Keratinocyte (primary cell): ENCODE measurements around the gene GGA2. TPM values are rescaled to one million over a fixed set of nuclear protein-coding genes. Genes with fewer than 3 reads are reported as not detected.

Experiments
- DNase-seq: peaks from one replicate; pipeline ENCODE4 v3.0.0-alpha.2; 2011; ENCODE audit warnings: low read depth, missing footprints, low spot score
- FAIRE-seq: peaks from 2 replicates; lab custom pipeline; 2011; peaks lifted over from hg19 to GRCh38; lab: Jason Lieb, UNC
- H2AFZ ChIP-seq: 2 replicates; pipeline ENCODE4 v1.6.0; 2012; ENCODE audit warnings: low read length, control low read depth, inconsistent platforms; ENCODE audit not compliant: control insufficient read depth
- H3K27ac ChIP-seq: 2 replicates; pipeline ENCODE4 v1.5.1; 2011; ENCODE audit warnings: low read length; ENCODE audit not compliant: control insufficient read depth, insufficient read depth
- H3K27me3 ChIP-seq: 3 replicates; pipeline ENCODE4 v1.6.0; 2011; ENCODE audit warnings: low read length; ENCODE audit not compliant: control insufficient read depth, insufficient read depth; ENCODE audit errors: extremely low read depth
- H3K36me3 ChIP-seq, 2 experiments: 2 replicates in 1 of 2; 3 replicates in 1 of 2; pipeline ENCODE4 v1.5.1; 2011; ENCODE audit warnings: low read length in 2 of 2, mild to moderate bottlenecking in 1 of 2; ENCODE audit not compliant: control insufficient read depth in 2 of 2, insufficient read depth in 2 of 2; ENCODE audit errors: extremely low read depth in 1 of 2
- H3K4me1 ChIP-seq: 3 replicates; pipeline ENCODE4 v1.5.1; 2011; ENCODE audit warnings: low read length; ENCODE audit not compliant: control insufficient read depth, insufficient read depth; ENCODE audit errors: extremely low read depth
- H3K4me2 ChIP-seq: 3 replicates; pipeline ENCODE4 v1.6.0; 2011; ENCODE audit warnings: low read depth, low read length; ENCODE audit not compliant: control insufficient read depth, insufficient read depth; ENCODE audit errors: extremely low read depth
- H3K4me3 ChIP-seq, 3 experiments: fragments of 200-600 bp in 1 of 3; sonication (generic) in 1 of 3; 2 replicates in 2 of 3; 3 replicates in 1 of 3; pipeline ENCODE4 v1.5.1; 2011 to 2016; ENCODE audit warnings: low read length in 3 of 3, mild to moderate bottlenecking in 3 of 3, control low read depth in 2 of 3, inconsistent platforms in 1 of 3, low read depth in 1 of 3, mixed read lengths in 1 of 3, mixed run types in 1 of 3, moderate library complexity in 1 of 3; ENCODE audit not compliant: control insufficient read depth in 2 of 3, insufficient read depth in 2 of 3; ENCODE audit errors: extremely low read depth in 1 of 3
- H3K79me2 ChIP-seq: 2 replicates; pipeline ENCODE4 v1.6.0; 2012; ENCODE audit warnings: low read length; ENCODE audit not compliant: control insufficient read depth, insufficient read depth
- H3K9ac ChIP-seq: 3 replicates; pipeline ENCODE4 v1.6.0; 2011; ENCODE audit warnings: low read length; ENCODE audit not compliant: control insufficient read depth, insufficient read depth; ENCODE audit errors: extremely low read depth
- H3K9me1 ChIP-seq: 3 replicates; pipeline ENCODE4 v1.6.0; 2011; ENCODE audit warnings: low read length; ENCODE audit not compliant: control insufficient read depth, insufficient read depth; ENCODE audit errors: extremely low read depth
- H3K9me3 ChIP-seq: 2 replicates; pipeline ENCODE4 v1.5.1; 2012; ENCODE audit warnings: low read depth, low read length; ENCODE audit not compliant: control insufficient read depth
- H4K20me1 ChIP-seq: 3 replicates; pipeline ENCODE4 v1.6.0; 2011; ENCODE audit warnings: low read length; ENCODE audit not compliant: control insufficient read depth, insufficient read depth; ENCODE audit errors: extremely low read depth
- EZH2 ChIP-seq: IDR thresholded peaks from one replicate; pipeline ENCODE4 v1.6.1; 2012; ENCODE audit warnings: inconsistent platforms, mild to moderate bottlenecking, low read length, moderate library complexity
- dilution Hi-C: fragments of 300-500 bp; cut with MboI; formaldehyde crosslinking; loops from one replicate; pipeline ENCODE4 v1.7.0; 2020; ENCODE audit warnings: low sequenced_read_pairs; ENCODE audit not compliant: extremely low pct_ligation_motif_present
- polyA plus RNA-seq, 5 experiments: library from polyadenylated mRNA; depleted of rRNA in 3 of 5; stranded (reverse) in 3 of 5; stranded (forward) in 1 of 5; unstranded in 1 of 5; fragments of >200 nt; gene quantifications; 1 replicate in 1 of 5; 2 replicates in 3 of 5; 3 replicates in 1 of 5; pipeline versions ENCODE4 v1.2.1 to v1.2.3, GENCODE V29; 2011 to 2012; ENCODE audit warnings: missing spikeins in 2 of 5, low read depth in 1 of 5, low replicate concordance in 1 of 5
- TF ChIP-seq, protein P1 (sequence below), 3 experiments: IDR thresholded peaks in 1 of 3; conservative IDR thresholded peaks in 1 of 3; optimal IDR thresholded peaks in 1 of 3; 2 replicates in 2 of 3; 3 replicates in 1 of 3; pipeline versions ENCODE3 to v1.5.1; 2011; ENCODE audit warnings: low read length in 3 of 3, mild to moderate bottlenecking in 3 of 3, moderate library complexity in 2 of 3, control low read depth in 1 of 3, inconsistent platforms in 1 of 3; ENCODE audit not compliant: insufficient read depth in 2 of 3; ENCODE audit errors: extremely low read depth in 1 of 3

GGA2 gene
- polyA plus RNA-seq, 1 donor (not counting 4 experiments of a cell fraction or from before 2014, with no cell fraction given) = 54.1 TPM

DNA sequence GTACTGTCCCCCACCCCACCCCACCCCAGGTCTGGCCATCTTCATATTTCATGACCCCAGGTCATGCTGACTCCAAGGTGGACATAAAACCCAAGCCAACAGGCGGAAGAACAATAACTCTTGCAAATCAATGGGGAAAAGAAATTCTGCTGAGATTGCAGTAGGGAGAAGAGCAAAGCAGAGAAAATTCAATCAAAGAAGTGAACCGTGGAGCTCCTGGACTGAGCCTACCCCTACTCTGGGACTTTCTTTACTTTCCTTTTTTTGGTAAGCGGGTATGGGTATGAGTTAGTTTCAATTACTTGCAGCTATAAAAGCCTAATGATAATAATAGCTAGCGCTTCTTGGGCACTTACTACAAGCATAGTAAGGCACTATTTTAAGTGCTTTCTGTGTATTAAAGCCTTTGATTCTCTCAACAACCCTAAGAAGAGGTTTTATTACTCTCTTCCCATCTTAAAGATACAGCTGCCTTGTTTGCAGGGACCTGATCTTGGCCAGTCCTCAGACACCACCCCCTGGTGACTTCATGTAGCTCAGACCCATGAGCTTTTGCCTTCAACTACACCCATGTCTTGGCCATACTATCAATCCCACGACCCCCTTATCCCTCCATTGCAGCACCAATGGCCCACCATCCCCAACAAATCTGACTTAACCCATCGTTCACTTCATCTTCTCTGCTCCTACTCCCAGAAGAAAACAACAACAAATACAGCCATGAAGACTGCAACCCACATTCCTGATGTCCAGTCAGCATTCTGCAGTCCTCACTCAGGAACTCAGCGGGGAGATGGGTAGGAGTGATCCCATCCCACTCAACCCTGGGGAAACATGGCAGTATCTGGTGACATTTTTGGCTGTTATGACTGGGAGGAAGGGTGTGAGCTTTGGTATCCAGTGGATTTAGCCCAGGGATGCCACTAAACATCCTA, 4.4 kb downstream of the GGA2 start:
- Histone ChIP-seq H3K4me3 (no peak overlapping the region), H3K79me2 (peaks cover 53% of the 10 kb centered on the region), H3K27ac (no peak overlapping the region), H3K4me1 (peaks cover 35% of the 10 kb centered on the region), H4K20me1 (peaks cover 19% of the 10 kb centered on the region), H3K36me3 (no peaks in the 10 kb centered on the region), H3K4me2 (no peak overlapping the region), H3K9ac (no peak overlapping the region), H3K9me3 (no peaks in the 10 kb centered on the region), H2AFZ (no peak overlapping the region), H3K27me3 (no peaks in the 10 kb centered on the region), H3K9me1 (no peaks in the 10 kb centered on the region)
- TF ChIP-seq, protein P1, sequence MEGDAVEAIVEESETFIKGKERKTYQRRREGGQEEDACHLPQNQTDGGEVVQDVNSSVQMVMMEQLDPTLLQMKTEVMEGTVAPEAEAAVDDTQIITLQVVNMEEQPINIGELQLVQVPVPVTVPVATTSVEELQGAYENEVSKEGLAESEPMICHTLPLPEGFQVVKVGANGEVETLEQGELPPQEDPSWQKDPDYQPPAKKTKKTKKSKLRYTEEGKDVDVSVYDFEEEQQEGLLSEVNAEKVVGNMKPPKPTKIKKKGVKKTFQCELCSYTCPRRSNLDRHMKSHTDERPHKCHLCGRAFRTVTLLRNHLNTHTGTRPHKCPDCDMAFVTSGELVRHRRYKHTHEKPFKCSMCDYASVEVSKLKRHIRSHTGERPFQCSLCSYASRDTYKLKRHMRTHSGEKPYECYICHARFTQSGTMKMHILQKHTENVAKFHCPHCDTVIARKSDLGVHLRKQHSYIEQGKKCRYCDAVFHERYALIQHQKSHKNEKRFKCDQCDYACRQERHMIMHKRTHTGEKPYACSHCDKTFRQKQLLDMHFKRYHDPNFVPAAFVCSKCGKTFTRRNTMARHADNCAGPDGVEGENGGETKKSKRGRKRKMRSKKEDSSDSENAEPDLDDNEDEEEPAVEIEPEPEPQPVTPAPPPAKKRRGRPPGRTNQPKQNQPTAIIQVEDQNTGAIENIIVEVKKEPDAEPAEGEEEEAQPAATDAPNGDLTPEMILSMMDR (optimal IDR thresholded peaks at IDR 0.05 in 1 of 3, IDR thresholded peaks at IDR 0.05 in 1 of 3, conservative IDR thresholded peaks at IDR 0.05 in 1 of 3; ENCODE audit: extremely low read depth in 1 of 3, insufficient read depth in 2 of 3, low read length in 3 of 3) = peak in 1 of 3 experiments; percentile 48
- TF ChIP-seq EZH2 = no peak
- dilution Hi-C loops = no loop called here
- DNase-seq (no peak), FAIRE-seq (no peak)

- H3K36me3 ChIP-seq = no peaks in the 10 kb centered on the region
- no peak for TF ChIP-seq EZH2
- TF ChIP-seq, protein P1 (optimal IDR thresholded peaks at IDR 0.05 in 1 of 3, IDR thresholded peaks at IDR 0.05 in 1 of 3, conservative IDR thresholded peaks at IDR 0.05 in 1 of 3; ENCODE audit: extremely low read depth in 1 of 3, insufficient read depth in 2 of 3, low read length in 3 of 3) = no peak
- peak overlapping the region; percentile 82 for H3K4me2 ChIP-seq
- no peak for FAIRE-seq
- no peak for DNase-seq
- H3K9me1 ChIP-seq = no peaks in the 10 kb centered on the region
- H3K9ac ChIP-seq = no peak overlapping the region
- H3K79me2 ChIP-seq = peaks cover 56% of the 10 kb centered on the region
- dilution Hi-C loops = no loop called here
- peaks cover 42% of the 10 kb centered on the region for H3K4me1 ChIP-seq
- H3K27ac ChIP-seq = no peak overlapping the region
- no peaks in the 10 kb centered on the region for H3K9me3 ChIP-seq
- no peak overlapping the region for H3K4me3 ChIP-seq
- no peak overlapping the region for H2AFZ ChIP-seq
- H3K27me3 ChIP-seq = no peaks in the 10 kb centered on the region
- H4K20me1 ChIP-seq = peaks cover 19% of the 10 kb centered on the region
Measured at GRCh38 chr16:23505180-23505665, 5.1 kb downstream of the GGA2 start.
